ENCODE results near the gene ALDH4A1. TPM values are rescaled to one million over a fixed set of nuclear protein-coding genes. Genes with fewer than 3 reads are reported as not detected.

Gene ALDH4A1
- total RNA-seq, 1 experiment from 2014 or later: 26.1 TPM

DNA sequence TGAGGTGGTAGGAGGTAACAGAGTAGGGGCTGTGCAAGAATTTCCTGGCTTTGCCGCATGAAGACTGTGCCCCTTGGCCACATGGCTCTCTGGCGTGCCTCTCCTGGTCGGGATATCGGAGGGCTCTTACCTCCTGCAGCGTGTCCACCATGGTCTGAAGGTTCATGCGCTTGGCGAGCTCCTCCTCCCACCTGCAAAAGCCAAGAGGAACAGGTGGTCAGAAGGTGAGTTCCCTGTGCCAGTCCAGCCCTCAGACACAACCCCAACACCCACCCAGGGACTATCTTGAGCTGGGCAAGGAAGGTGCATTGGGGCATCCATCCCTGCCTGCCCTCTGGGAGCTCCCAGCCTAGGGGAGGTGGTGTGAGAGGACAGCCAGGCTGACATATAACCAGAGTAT is 18.6 kb upstream of the ALDH4A1 start:
- no peak overlapping the region for H3K9ac ChIP-seq (ENCODE audit: extremely low read depth, insufficient read length, low read length)
- H3K79me2 ChIP-seq (ENCODE audit: insufficient read depth, low read length): no peaks in the 10 kb centered on the region
- Mint-ChIP-seq H3K9me3 (peaks cover 2 to 4% of the 10 kb centered on the region in 2 experiments; a peak in 3 of 5 replicates), H3K27me3 (ENCODE audit: low read depth) (no peaks in the 10 kb centered on the region), H3K27ac (no peak overlapping the region), H3K36me3 (ENCODE audit: insufficient read depth in 1 of 3, low read depth in 3 of 3) (peaks cover 0 to 5% (median 2%) of the 10 kb centered on the region in 3 experiments; a peak in 4 of 7 replicates), H3K4me3 (no peak overlapping the region), H3K4me1 (peaks cover 13 to 23% of the 10 kb centered on the region in 2 experiments)
- H2AFZ ChIP-seq (ENCODE audit: low read length): no peak overlapping the region
- no peak overlapping the region for H3K18ac ChIP-seq (ENCODE audit: insufficient read length, low read depth, low read length)
- no peak overlapping the region for H3K4ac ChIP-seq (ENCODE audit: low read depth, low read length)
- no peak overlapping the region for H2BK15ac ChIP-seq (ENCODE audit: low read depth, low read length)
- no peaks in the 10 kb centered on the region for H4K20me1 ChIP-seq (ENCODE audit: control insufficient read depth, insufficient read depth, insufficient read length)
- no peaks in the 10 kb centered on the region for H3K79me1 ChIP-seq (ENCODE audit: insufficient read depth, low read depth, low read length, poor library complexity, severe bottlenecking)
- no peak overlapping the region for H3K23ac ChIP-seq (ENCODE audit: insufficient read length, low read depth, low read length)
- H2BK20ac ChIP-seq (ENCODE audit: low read depth, low read length, poor library complexity, severe bottlenecking): no peak overlapping the region
- no peaks in the 10 kb centered on the region for H3K23me2 ChIP-seq (ENCODE audit: insufficient read length, low read depth, low read length, poor library complexity, severe bottlenecking)
- no peak overlapping the region for H4K91ac ChIP-seq (ENCODE audit: insufficient read length, low read depth, low read length)
- H2AK5ac ChIP-seq (ENCODE audit: insufficient read length, low read length): no peak overlapping the region
- H2BK12ac ChIP-seq (ENCODE audit: insufficient read length, low read depth, low read length): no peak overlapping the region
- H2BK120ac ChIP-seq (ENCODE audit: low read depth, low read length, poor library complexity, severe bottlenecking): no peak overlapping the region
- H3K56ac ChIP-seq (ENCODE audit: insufficient read length, low read depth, low read length): no peak overlapping the region
- H3T11ph ChIP-seq (ENCODE audit: low read length): no peak overlapping the region
- H3K14ac ChIP-seq (ENCODE audit: insufficient read depth, low read length): no peak overlapping the region; the same call in 1 of the 2 replicates
- H4K8ac ChIP-seq (replicated peaks; ENCODE audit: insufficient read length, low read depth, low read length): no peak overlapping the region
- no peak for DNase-seq
- no peak overlapping the region for H3K27ac ChIP-seq (ENCODE audit: insufficient read length, low read depth, low read length)
- H3K4me2 ChIP-seq (ENCODE audit: insufficient read depth, insufficient read length, low read length): no peak overlapping the region
- H4K5ac ChIP-seq (ENCODE audit: insufficient read length, low read depth, low read length): no peak overlapping the region
- no peaks in the 10 kb centered on the region for H3K27me3 ChIP-seq (ENCODE audit: insufficient read depth, low read length)
- TF ChIP-seq, protein P1, sequence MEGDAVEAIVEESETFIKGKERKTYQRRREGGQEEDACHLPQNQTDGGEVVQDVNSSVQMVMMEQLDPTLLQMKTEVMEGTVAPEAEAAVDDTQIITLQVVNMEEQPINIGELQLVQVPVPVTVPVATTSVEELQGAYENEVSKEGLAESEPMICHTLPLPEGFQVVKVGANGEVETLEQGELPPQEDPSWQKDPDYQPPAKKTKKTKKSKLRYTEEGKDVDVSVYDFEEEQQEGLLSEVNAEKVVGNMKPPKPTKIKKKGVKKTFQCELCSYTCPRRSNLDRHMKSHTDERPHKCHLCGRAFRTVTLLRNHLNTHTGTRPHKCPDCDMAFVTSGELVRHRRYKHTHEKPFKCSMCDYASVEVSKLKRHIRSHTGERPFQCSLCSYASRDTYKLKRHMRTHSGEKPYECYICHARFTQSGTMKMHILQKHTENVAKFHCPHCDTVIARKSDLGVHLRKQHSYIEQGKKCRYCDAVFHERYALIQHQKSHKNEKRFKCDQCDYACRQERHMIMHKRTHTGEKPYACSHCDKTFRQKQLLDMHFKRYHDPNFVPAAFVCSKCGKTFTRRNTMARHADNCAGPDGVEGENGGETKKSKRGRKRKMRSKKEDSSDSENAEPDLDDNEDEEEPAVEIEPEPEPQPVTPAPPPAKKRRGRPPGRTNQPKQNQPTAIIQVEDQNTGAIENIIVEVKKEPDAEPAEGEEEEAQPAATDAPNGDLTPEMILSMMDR (conservative IDR thresholded peaks at IDR 0.05): no peak
- WGBS (ENCODE audit: extremely low coverage, insufficient read length, low lambda C conversion rate): no CpG with 5 or more reads among the region's 7 CpGs
- H3K4me1 ChIP-seq (ENCODE audit: insufficient read depth, low read length): no peaks in the 10 kb centered on the region
- no peaks in the 10 kb centered on the region for H3K9me3 ChIP-seq (ENCODE audit: control insufficient read depth, low read depth, low read length)
- H2BK5ac ChIP-seq (ENCODE audit: insufficient read length, low read length): no peak overlapping the region
